ENCODE data around the gene MED13L. TPM values are rescaled to one million over a fixed set of nuclear protein-coding genes. Genes with fewer than 3 reads are reported as not detected.

Gene MED13L
- total RNA-seq, 4 donors from 2014 or later = 158 to 247 (median 166) TPM

GRCh38 chr12:116207274-116207673 is 70.2 kb downstream of the MED13L start:
- 98 to 99% methylated on average over 3 of the region's 3 CpGs for WGBS, 2 donors
- TF ChIP-seq POLR2A (IDR thresholded peaks at IDR 0.05) = no peak
- no peak for TF ChIP-seq CTCF (IDR thresholded peaks at IDR 0.05)
- DNase-seq (ENCODE audit: low spot score in 2 of 2) = no peak
- H3K4me3 ChIP-seq (ENCODE audit: low read depth, poor library complexity, severe bottlenecking) = no peak overlapping the region
- intact Hi-C loops (cut with DNase I; ENCODE audit: low total_unique reads) = no loop called here

DNA sequence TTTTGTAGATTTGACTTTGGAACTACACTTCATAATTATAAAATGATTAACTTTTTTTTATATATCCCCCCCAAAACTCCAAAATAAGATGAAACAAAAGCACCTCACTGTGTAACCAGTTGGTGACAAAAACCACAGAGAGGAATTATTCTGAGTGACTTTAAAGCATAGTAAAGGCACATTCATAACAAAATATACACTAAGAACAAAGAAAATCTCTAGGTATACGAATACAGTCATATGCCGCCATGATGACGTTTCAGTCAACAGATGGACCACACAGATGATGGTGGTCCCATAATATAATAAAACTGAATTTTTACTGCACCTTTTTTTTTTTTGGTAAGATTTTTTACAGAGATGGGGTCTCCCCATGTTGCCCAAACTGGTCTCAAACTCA is 70.7 kb downstream of the MED13L start:
- no peak for TF ChIP-seq POLR2A (IDR thresholded peaks at IDR 0.05)
- no peak for TF ChIP-seq CTCF (IDR thresholded peaks at IDR 0.05)
- WGBS, 2 donors = 93 to 96% methylated on average over 3 of the region's 3 CpGs
- intact Hi-C loops (cut with DNase I; ENCODE audit: low total_unique reads) = no loop called here
- DNase-seq (ENCODE audit: low spot score in 2 of 2) = no peak
- H3K4me3 ChIP-seq (ENCODE audit: low read depth, poor library complexity, severe bottlenecking) = no peak overlapping the region

DNA sequence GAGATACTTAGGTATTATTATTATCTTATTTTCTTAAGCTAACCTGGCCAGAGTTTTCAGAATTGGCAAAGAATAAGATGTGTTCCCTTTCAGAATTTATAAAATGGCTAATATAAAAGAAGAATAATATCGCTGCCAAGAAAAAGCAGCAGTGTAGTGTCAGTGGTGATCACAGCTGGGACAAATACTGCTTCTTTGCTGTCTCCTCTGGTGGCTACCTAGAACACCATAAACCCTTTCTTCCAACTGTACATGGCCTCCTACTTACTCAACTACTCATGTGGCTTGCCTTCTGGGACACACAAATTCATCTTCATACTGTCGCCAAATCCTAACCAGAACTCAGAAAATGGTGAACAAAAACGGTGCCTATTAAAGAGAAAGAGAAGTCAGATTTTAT is 72.7 kb downstream of the MED13L start:
- WGBS, 2 donors = 90 to 93% methylated on average over 3 of the region's 3 CpGs
- no peak overlapping the region for H3K4me3 ChIP-seq (ENCODE audit: low read depth, poor library complexity, severe bottlenecking)
- intact Hi-C loops (cut with DNase I; ENCODE audit: low total_unique reads) = no loop called here
- TF ChIP-seq CTCF (IDR thresholded peaks at IDR 0.05) = no peak
- no peak for TF ChIP-seq POLR2A (IDR thresholded peaks at IDR 0.05)
- DNase-seq (ENCODE audit: low spot score in 2 of 2) = no peak

DNA sequence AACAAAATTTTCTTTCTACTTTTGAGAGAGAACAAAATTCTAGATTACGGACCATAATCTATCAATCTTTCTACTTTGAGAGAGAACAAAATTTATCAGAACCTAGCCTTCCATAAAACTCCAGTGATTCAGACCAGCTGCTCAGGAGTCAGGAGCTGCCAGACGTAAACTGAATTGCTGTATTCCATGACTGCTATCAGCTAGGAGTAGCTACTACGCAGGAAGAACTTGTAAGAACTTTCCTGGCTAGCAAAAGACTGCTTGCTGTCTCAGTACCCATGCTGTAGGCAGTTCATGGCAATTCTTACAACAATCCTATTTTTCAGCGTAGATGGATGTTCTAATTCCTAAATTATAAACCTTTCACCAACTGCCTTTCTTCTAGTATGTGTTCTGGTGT is 73.3 kb downstream of the MED13L start:
- WGBS, 2 donors = 82 to 90% methylated on average over 4 of the region's 4 CpGs
- intact Hi-C loops (cut with DNase I; ENCODE audit: low total_unique reads) = no loop called here
- H3K4me3 ChIP-seq (ENCODE audit: low read depth, poor library complexity, severe bottlenecking) = no peak overlapping the region
- TF ChIP-seq POLR2A (IDR thresholded peaks at IDR 0.05) = no peak
- no peak for TF ChIP-seq CTCF (IDR thresholded peaks at IDR 0.05)
- DNase-seq (ENCODE audit: low spot score in 2 of 2) = no peak

DNA sequence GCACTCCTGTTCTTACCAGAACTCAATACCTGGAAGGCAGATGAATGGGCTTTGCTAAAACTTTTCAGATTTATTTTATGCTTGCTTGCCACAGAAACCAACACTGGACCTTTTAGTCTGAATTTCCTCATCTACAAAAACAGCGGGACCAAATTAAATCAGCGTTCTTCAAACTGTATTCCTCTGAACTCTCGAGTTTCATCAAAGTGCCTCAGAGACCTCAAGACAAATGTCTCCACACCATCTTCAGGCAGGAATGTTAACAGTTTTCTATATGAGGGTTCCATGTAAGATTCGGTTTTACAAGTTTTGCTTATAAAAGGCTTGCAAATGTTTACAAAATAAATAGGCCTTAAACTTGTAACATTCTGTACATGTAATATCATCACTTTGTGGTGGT is 74.6 kb downstream of the MED13L start:
- TF ChIP-seq CTCF (IDR thresholded peaks at IDR 0.05) = no peak
- TF ChIP-seq POLR2A (IDR thresholded peaks at IDR 0.05) = no peak
- WGBS, 2 donors = 56 to 59% methylated on average over 4 of the region's 4 CpGs
- no peak overlapping the region for H3K4me3 ChIP-seq (ENCODE audit: low read depth, poor library complexity, severe bottlenecking)
- no peak for DNase-seq (ENCODE audit: low spot score in 2 of 2)
- intact Hi-C loops (cut with DNase I; ENCODE audit: low total_unique reads) = no loop called here

GRCh38 chr12:116202433-116202832 is 75.1 kb downstream of the MED13L start:
- no peak for TF ChIP-seq POLR2A (IDR thresholded peaks at IDR 0.05)
- TF ChIP-seq CTCF (IDR thresholded peaks at IDR 0.05) = no peak
- DNase-seq (ENCODE audit: low spot score in 2 of 2) = no peak
- 79 to 82% methylated on average over 4 of the region's 4 CpGs for WGBS, 2 donors
- no peak overlapping the region for H3K4me3 ChIP-seq (ENCODE audit: low read depth, poor library complexity, severe bottlenecking)
- intact Hi-C loops (cut with DNase I; ENCODE audit: low total_unique reads) = no loop called here

All from lower leg skin (tissue), 4 donors.